Astrocyte of the spinal cord (primary cell): ENCODE measurements around the gene CLIP4.

Experiments used
- DNase-seq: peaks from one replicate; pipeline ENCODE4 v3.0.0; 2011; ENCODE audit warnings: low read depth, low spot score
- H3K4me3 ChIP-seq: 2 replicates; pipeline ENCODE4 v1.5.1; 2011; ENCODE audit warnings: low read depth, mild to moderate bottlenecking, low read length, moderate library complexity
- in situ Hi-C: cut with HindIII; loops from 2 replicates; pipeline ENCODE4 v1.10.0; 2017; ENCODE audit warnings: low sequenced_read_pairs
- TF ChIP-seq, protein P1 (sequence below): IDR thresholded peaks from 2 replicates; pipeline ENCODE4 v1.5.1; 2012; ENCODE audit warnings: low read depth, mild to moderate bottlenecking, low read length, inconsistent platforms

The CLIP4 gene

DNA sequence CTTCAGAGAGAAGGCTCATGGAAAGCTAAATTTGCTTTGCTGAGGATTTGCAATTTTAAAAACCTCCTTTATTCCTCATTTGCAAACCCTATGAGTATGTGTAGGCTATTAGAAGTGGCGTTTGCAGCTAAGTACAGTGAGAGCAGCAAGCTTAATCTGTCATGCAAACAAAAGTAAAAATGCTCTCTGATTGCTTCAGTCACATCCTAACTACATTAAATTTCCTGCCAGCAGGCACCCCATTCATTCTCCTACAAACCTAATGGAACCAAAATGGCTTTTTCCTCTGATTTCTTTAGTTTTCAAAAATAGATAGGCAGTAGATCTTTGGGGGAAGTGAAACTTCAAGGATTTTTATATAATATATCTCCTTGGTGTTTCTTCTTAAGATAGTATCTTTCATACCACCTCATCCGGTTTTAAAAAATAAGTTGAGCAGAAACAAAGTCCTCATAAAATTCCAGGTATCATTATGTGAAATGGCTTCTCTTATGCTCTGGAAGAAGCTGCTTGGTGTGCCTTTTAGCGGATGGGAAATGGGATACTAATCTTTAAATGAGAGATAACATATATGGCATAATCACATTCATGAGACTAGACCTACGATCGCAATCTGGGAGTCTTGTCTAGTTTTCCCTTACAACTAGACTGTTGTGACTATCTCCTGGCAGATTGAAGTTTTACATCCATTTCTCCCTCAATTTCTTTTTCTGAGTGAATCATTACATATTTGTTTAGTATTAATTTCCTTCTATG, 49.1 kb downstream of the CLIP4 start:
- in situ Hi-C loops = no loop called here
- no peak overlapping the region for H3K4me3 ChIP-seq
- no peak for DNase-seq
- TF ChIP-seq, protein P1, sequence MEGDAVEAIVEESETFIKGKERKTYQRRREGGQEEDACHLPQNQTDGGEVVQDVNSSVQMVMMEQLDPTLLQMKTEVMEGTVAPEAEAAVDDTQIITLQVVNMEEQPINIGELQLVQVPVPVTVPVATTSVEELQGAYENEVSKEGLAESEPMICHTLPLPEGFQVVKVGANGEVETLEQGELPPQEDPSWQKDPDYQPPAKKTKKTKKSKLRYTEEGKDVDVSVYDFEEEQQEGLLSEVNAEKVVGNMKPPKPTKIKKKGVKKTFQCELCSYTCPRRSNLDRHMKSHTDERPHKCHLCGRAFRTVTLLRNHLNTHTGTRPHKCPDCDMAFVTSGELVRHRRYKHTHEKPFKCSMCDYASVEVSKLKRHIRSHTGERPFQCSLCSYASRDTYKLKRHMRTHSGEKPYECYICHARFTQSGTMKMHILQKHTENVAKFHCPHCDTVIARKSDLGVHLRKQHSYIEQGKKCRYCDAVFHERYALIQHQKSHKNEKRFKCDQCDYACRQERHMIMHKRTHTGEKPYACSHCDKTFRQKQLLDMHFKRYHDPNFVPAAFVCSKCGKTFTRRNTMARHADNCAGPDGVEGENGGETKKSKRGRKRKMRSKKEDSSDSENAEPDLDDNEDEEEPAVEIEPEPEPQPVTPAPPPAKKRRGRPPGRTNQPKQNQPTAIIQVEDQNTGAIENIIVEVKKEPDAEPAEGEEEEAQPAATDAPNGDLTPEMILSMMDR = no peak

DNA sequence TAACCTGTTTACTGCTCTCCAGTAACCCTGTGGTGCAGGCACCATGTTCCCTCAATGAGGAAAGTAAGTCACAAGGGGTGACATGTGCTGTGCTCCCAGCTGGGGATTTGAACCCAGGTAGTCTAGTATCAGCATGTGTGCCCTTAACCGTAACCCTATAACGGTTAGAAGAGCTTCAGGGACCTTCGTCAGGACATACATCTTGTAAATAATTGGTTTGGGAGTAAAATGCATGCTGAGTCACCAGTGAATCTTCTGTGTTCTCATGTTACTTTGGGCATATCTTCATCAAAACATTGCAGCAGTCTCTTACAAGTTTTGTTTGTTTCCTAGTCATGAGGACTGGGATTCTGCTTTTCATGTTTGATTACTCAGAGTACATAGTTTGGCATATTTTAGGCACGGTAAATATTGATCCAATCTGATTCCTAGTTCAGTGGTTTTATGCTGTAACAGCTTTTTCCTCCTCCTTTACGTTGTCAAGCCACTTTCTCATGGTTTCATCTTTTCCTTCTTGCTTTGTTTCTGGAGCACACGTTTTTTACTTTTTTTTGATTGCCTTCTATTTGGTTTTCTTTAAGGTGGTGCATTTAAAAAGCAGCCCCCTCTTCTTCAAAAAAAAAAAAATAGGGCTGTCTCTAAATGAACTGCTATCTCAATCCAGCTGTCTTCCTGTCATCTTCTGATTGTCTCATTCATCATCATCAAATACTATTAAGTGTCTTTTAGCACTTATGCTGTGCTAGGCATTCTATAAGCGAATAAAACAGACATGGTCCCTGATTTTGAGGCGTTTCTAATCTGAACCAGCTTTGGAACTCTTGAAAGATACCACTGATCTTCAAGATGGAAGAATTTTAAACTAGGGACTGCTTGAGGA, 50.4 kb downstream of the CLIP4 start:
- H3K4me3 ChIP-seq = no peak overlapping the region
- peak; percentile 72 for DNase-seq
- TF ChIP-seq, protein P1 = no peak
- in situ Hi-C loops = no loop called here

DNA sequence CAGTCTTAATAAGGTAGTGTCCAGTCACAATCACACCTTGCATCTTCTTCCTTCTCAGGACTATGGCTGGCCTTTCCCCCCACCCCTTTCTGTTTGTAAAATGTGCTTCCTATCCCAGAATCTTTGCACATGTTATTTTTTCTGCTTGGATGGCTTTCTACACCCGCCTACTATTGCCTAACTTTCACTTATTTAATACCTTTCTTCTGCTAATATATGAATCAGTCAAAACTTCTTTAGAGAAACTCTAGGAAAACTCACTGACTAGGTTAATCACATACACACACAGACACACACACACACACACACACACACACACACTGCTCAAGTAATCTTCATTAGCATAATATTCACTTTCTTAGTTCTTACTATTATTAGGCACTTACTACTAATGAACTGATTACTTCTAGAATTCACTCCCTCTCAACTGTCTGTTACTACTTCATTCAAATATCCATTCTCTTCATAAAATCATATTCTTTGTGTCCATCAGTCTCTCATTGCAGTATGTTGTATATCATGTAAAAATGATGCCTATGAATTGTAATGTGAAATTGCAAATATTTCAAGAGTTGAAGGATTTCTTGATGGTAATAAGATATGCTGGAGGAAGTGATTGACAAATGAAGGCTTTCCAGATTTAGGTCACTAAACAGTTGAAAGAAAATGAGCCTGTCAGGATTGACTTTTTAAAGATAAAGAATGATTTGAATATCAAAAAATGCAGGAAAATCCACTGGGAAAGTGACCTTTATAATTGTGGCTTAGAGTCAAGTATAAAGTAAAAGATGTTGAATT, 51.2 kb downstream of the CLIP4 start:
- TF ChIP-seq, protein P1 = no peak
- no peak overlapping the region for H3K4me3 ChIP-seq
- in situ Hi-C loops = no loop called here
- DNase-seq = no peak

DNA sequence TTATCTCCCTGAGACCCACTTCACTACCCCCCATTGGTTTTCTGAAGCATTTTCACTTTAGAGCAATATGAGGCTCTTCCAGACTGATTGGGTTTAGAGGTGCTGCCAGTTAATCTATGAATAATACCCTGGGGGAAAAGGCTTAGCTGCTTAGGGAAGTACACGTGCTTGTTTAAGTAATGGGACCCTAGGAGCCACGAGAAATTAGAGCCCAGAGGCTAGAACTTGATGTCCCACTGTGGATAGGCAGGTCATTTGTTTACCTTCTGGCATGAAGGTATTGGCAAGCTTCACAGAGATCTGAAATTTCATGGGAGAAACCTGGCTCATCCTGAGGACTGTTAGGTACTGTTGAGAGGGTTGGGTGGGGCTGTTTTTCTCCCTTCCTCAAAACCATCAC, 59.7 kb downstream of the CLIP4 start:
- in situ Hi-C loops = no loop called here

DNA sequence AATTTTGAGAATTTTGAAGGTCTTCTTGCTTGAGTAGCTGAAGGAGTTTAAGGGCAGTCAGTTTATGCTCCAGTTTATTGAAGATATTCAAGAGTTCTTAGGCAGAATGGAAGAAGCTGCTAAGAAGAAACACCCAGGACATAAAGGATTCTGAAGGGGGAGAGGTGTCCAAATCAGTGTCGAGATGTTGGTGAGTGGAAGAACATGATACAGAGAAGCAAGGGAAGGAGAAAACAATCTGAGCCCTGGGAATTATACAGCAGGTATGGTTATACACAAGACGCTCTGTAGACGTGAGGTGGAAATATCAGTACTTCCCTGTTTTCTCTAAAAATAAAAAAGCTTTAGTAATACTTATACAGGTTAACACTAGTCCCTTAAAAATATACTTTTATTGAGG, 60.1 kb downstream of the CLIP4 start:
- DNase-seq = no peak
- TF ChIP-seq, protein P1 = no peak
- in situ Hi-C loops = no loop called here
- H3K4me3 ChIP-seq = no peak overlapping the region

More for the DNA sequence above, 59.7 kb downstream of the CLIP4 start:
- no peak for DNase-seq
- H3K4me3 ChIP-seq = no peak overlapping the region
- TF ChIP-seq, protein P1 = no peak

DNA sequence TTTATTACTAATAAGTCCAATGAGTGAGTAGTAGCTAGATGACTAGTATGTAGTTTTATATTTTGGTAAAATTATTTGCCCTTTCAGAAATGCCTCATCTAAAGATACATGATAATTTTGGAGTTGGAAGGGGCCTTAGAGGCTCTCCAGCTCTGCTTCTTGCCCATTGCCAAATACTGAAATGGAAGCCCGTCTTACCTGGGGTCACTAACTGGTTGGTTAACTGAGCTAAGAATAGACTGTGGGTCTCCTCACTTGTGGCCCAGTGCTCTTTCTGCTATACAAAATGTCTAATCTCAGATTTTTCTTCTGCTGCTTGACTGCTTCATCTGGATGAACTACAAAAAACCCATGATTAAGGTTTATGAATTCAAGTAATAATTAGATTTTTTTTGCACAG, 67.1 kb downstream of the CLIP4 start:
- in situ Hi-C loops = no loop called here
- no peak for DNase-seq
- TF ChIP-seq, protein P1 = no peak
- H3K4me3 ChIP-seq = no peak overlapping the region
